GM20000 (cell line): Measurements from ENCODE around the gene CLMN.

ENCODE experiments used
- DNase-seq: peaks from one replicate; pipeline ENCODE4 v3.0.0; 2012; ENCODE audit warnings: low spot score
- CTCF ChIP-seq: IDR thresholded peaks from 2 replicates; pipeline ENCODE4 v1.5.1; 2012; ENCODE audit warnings: mild to moderate bottlenecking, control low read depth; ENCODE audit errors: extremely low read depth, missing control alignments

Gene CLMN

DNA sequence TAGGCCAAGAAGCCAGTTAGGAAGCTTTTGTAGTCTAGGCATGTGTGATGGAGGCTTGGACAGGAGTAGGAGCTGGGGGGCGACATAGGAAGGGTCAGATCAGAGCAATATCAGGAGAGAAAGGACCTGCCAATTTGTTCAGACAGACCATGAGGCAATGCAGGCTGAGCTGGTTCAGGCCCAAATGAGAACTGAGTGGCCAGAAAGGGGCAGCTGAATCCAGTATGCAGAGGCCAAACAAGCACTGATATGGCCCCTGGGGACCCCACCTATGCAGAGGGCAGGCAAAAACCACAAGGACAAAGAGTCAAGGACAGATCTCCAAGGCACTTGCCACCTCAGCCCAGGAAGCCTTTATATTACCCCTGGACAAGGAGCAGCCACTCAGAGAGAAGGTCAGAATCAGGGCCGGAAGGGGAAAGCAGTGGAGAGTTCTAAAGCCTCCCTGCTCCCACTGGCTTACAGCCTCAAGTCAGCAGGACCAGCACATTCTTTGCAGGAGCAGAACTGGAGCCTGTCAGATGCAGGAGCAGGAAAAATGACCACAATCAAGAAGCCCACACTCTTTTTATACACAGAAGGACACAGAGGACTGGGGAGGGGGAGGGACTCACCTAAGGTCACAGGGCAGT is 37.2 kb downstream of the CLMN start:
- TF ChIP-seq CTCF, result no peak
- DNase-seq, result no peak

- no peak for DNase-seq
- TF ChIP-seq CTCF, result no peak
Measured at GRCh38 chr14:95281560-95282176, 38.0 kb downstream of the CLMN start.

GRCh38 chr14:95275494-95275893 is 44.2 kb downstream of the CLMN start:
- DNase-seq, result no peak
- no peak for TF ChIP-seq CTCF

- DNase-seq, result no peak
- TF ChIP-seq CTCF, result no peak
Measured at GRCh38 chr14:95274874-95275273, 44.8 kb downstream of the CLMN start.

DNA sequence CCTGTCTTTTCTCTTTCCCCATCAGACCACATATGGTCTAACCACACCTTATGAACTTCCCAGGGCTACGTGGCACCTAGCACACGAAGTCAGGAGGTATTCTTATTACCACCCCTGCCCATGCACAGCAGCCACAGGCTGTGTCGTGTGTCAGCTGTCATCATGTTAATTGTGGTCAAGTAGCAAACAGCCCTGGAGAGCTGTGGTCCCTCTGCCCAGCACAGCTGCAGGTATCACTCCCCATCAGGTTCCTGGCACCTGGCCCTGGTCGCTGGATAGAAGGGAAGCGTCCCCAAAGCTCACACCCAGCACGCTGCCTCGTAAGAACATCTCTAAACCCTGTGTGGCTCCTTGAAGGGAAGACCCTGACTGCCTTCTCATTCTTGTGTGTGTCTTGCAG is 45.4 kb downstream of the CLMN start:
- DNase-seq, result no peak
- no peak for TF ChIP-seq CTCF

DNA sequence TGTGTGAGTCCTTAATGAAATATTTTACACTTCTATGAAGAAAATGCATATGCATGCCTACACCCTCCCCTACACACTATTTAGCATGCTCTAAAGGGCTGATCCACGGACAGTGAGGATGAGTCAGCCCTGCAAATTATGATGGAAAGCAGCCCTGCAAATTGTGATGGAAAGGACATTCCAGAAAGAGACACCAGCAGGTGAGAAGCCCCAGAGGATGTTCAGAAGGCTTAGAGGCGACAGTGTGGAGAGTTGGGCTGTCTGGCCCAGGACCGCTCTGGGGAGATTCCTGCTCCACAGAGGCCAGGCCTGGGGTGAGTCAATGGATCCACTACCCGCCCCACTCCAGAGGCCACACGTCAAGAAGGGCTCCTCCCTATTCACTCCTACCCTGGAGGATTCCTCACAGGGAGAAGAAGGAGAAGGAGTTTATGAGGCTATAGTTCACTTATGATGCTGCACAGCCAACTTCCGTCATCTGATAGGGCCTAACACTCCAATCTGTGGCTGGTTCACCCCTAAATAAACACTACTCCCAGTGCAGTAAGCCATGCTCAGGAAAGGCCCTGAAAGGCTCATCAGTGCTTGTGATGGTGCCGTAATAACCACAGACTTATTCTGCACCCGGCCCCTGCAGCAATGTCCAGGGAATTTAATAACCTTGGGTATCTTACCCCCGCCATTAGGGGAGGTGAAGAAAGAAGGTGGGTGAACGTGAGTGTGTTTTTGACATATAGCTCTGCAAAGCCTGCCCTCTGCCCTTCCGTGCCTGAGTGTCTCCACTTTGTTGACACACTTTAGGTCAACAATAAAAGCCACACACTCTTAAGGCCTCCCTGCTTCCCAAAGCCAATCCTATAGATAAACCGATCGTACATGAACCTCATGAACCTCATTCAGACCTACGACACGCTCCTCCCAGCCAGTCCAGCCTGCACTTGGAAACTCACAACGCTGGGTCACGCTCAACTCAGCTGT is 46.4 kb downstream of the CLMN start:
- TF ChIP-seq CTCF, result no peak

DNA sequence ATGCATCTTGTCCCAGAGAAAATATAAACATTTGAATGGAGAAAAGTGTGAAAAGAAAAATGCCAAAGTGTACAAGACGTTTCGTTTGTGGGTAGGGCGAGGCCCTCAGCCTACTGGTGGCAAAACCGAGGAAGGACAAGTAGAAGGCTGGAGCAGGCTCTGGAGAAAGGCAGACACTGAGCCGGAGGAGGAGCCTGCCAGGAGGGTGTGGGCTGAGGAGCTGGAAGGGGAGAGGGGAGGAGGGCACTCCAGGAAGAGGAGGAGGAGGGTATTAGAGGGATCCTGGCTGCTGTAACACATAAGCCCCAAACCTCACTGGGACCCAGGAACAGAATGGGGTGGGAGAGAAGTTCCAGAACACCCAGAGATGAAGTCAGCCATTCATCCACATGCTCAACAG is 47.7 kb downstream of the CLMN start:
- no peak for DNase-seq

More for the DNA sequence above, 46.4 kb downstream of the CLMN start:
- no peak for DNase-seq

More for the DNA sequence above, 47.7 kb downstream of the CLMN start:
- no peak for TF ChIP-seq CTCF
